ENCODE results near the gene HNF4A. TPM values are rescaled to one million over a fixed set of nuclear protein-coding genes. Genes with fewer than 3 reads are reported as not detected.

Gene HNF4A
- total RNA-seq, 6 experiments from 2014 or later = not detected

- H3K27ac Mint-ChIP-seq = no peak overlapping the region; the same call in 1 of the 2 replicates
- no peak overlapping the region for H3K4me3 Mint-ChIP-seq
These were observed 122.7 kb downstream of the HNF4A start for GRCh38 chr20:44478206-44478605.

GRCh38 chr20:44479643-44480042 is 124.1 kb downstream of the HNF4A start:
- no peaks in the 10 kb centered on the region for H3K9me3 Mint-ChIP-seq
- TF ChIP-seq CTCF (IDR thresholded peaks at IDR 0.05) = no peak
- no peak overlapping the region for H3K4me3 Mint-ChIP-seq
- H3K4me1 Mint-ChIP-seq (ENCODE audit: low read depth) = peaks cover 31% of the 10 kb centered on the region
- H3K27ac Mint-ChIP-seq = no peak overlapping the region
- H3K27me3 Mint-ChIP-seq (ENCODE audit: insufficient read depth) = no peaks in the 10 kb centered on the region
- DNase-seq = no peak
- peaks cover 20% of the 10 kb centered on the region for H3K36me3 Mint-ChIP-seq (ENCODE audit: low read depth)

More at GRCh38 chr20:44478206-44478605, 122.7 kb downstream of the HNF4A start:
- no peak for TF ChIP-seq CTCF (IDR thresholded peaks at IDR 0.05)
- peaks cover 20% of the 10 kb centered on the region for H3K36me3 Mint-ChIP-seq (ENCODE audit: low read depth)
- peaks cover 31% of the 10 kb centered on the region for H3K4me1 Mint-ChIP-seq (ENCODE audit: low read depth)
- no peaks in the 10 kb centered on the region for H3K27me3 Mint-ChIP-seq (ENCODE audit: insufficient read depth)
- H3K9me3 Mint-ChIP-seq = no peaks in the 10 kb centered on the region
- no peak for DNase-seq

- no peak overlapping the region for H3K27ac Mint-ChIP-seq
- peaks cover 30% of the 10 kb centered on the region for H3K4me1 Mint-ChIP-seq (ENCODE audit: low read depth)
- H3K36me3 Mint-ChIP-seq (ENCODE audit: low read depth) = peaks cover 21% of the 10 kb centered on the region
- H3K4me3 Mint-ChIP-seq = no peak overlapping the region
- no peaks in the 10 kb centered on the region for H3K9me3 Mint-ChIP-seq
- TF ChIP-seq CTCF (IDR thresholded peaks at IDR 0.05) = no peak
- H3K27me3 Mint-ChIP-seq (ENCODE audit: insufficient read depth) = peaks cover 1% of the 10 kb centered on the region; the same call in 1 of the 2 replicates
- no peak for DNase-seq
These were observed 124.6 kb downstream of the HNF4A start for GRCh38 chr20:44480097-44480496.

- H3K36me3 Mint-ChIP-seq (ENCODE audit: low read depth) = peaks cover 32% of the 10 kb centered on the region
- no peak for TF ChIP-seq CTCF (IDR thresholded peaks at IDR 0.05)
- peaks cover 1% of the 10 kb centered on the region; the same call in 1 of the 2 replicates for H3K27me3 Mint-ChIP-seq (ENCODE audit: insufficient read depth)
- no peaks in the 10 kb centered on the region for H3K9me3 Mint-ChIP-seq
- H3K27ac Mint-ChIP-seq = no peak overlapping the region
- no peak overlapping the region for H3K4me3 Mint-ChIP-seq
- no peak for DNase-seq
- peaks cover 26% of the 10 kb centered on the region for H3K4me1 Mint-ChIP-seq (ENCODE audit: low read depth)
These were observed 126.4 kb downstream of the HNF4A start for GRCh38 chr20:44481719-44482416.

GRCh38 chr20:44483112-44483511 is 127.6 kb downstream of the HNF4A start:
- no peak overlapping the region for H3K27ac Mint-ChIP-seq
- peaks cover 1% of the 10 kb centered on the region; the same call in 1 of the 2 replicates for H3K27me3 Mint-ChIP-seq (ENCODE audit: insufficient read depth)
- no peak overlapping the region for H3K4me3 Mint-ChIP-seq
- no peaks in the 10 kb centered on the region for H3K9me3 Mint-ChIP-seq
- peaks cover 18% of the 10 kb centered on the region for H3K4me1 Mint-ChIP-seq (ENCODE audit: low read depth)
- H3K36me3 Mint-ChIP-seq (ENCODE audit: low read depth) = peaks cover 32% of the 10 kb centered on the region
- TF ChIP-seq CTCF (IDR thresholded peaks at IDR 0.05) = no peak
- no peak for DNase-seq

Small RNAs within 50 kb of the gene (microRNA-seq; reads per million reads assigned to microRNA genes)
- gene MIR3646 = not detected

Other genes starting within 250 kb of the HNF4A start
- gene JPH2, start 168.5 kb upstream of the HNF4A start, total RNA-seq (2021; fragmentation: NEBNext Ultra II Directional; extraction: Animal tissue kit (Norgen Biotek cat#: 25700)) = 10 to 100 TPM in 5 of 6 experiments, 1 to 10 TPM in 1; 9.7 to 14.4 (median 13.5) TPM
- gene OSER1, start 144.9 kb upstream of the HNF4A start, total RNA-seq (2021; fragmentation: NEBNext Ultra II Directional; extraction: Animal tissue kit (Norgen Biotek cat#: 25700)) = 10 to 100 TPM; 33.1 to 38.8 (median 36.2) TPM
- not detected for gene GDAP1L1, start 108.4 kb upstream of the HNF4A start, total RNA-seq (2021; fragmentation: NEBNext Ultra II Directional; extraction: Animal tissue kit (Norgen Biotek cat#: 25700))
- gene FITM2, start 44.5 kb upstream of the HNF4A start, total RNA-seq (2021; fragmentation: NEBNext Ultra II Directional; extraction: Animal tissue kit (Norgen Biotek cat#: 25700)) = 10 to 100 TPM; 11.3 to 13.6 (median 13.1) TPM
- not detected for gene R3HDML, start 18.7 kb upstream of the HNF4A start, total RNA-seq (2021; fragmentation: NEBNext Ultra II Directional; extraction: Animal tissue kit (Norgen Biotek cat#: 25700))
- gene TTPAL, start 120.2 kb downstream of the HNF4A start, total RNA-seq (2021; fragmentation: NEBNext Ultra II Directional; extraction: Animal tissue kit (Norgen Biotek cat#: 25700)) = 10 to 100 TPM; 28.7 to 38.7 (median 35.2) TPM
- 100 to 1,000 TPM; 161 to 219 (median 188) TPM for gene SERINC3, start 166.4 kb downstream of the HNF4A start, total RNA-seq (2021; fragmentation: NEBNext Ultra II Directional; extraction: Animal tissue kit (Norgen Biotek cat#: 25700))
- 10 to 100 TPM; 35.5 to 57.6 (median 52.0) TPM for gene PKIG, start 226.9 kb downstream of the HNF4A start, total RNA-seq (2021; fragmentation: NEBNext Ultra II Directional; extraction: Animal tissue kit (Norgen Biotek cat#: 25700))